ENCODE data around the gene C2CD3.
A peak's percentile ranks its signal among the peaks of the same experiment; 100 is the strongest.

C2CD3 gene

GRCh38 chr11:74196781-74197486 is 26.1 kb upstream of the C2CD3 start:
- 96 to 100% methylated on average over 1 to 2 of the region's 2 CpGs for WGBS, 2 experiments
- no peak overlapping the region for H3K4me3 ChIP-seq (ENCODE audit: insufficient read depth, low read depth, low read length)

DNA sequence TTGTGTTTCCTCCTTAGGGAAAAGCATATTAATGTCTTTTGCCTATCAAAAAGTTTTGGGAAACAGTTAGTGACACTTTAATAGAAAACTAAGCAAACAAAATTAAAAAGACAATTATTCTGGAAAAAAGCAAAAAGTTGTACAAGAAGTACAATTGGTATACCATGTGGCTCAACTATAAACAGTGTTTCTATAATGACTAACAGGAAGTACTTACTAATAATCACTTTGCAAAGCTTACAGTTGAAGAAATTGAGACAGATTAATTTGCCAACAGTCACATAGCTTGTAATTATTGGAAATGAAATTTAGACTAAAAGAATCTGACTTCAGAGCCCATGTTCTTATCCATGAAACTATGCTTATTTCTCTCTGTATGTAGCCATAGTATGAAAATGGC is 25.0 kb upstream of the C2CD3 start:
- Histone ChIP-seq H3K4me1 (ENCODE audit: control insufficient read depth, insufficient read depth, low read length) (no peaks in the 10 kb centered on the region), H3K4me3 (ENCODE audit: insufficient read depth, low read depth, low read length) (no peak overlapping the region), H3K27me3 (ENCODE audit: control insufficient read depth, insufficient read depth, low read length, poor library complexity, severe bottlenecking) (no peaks in the 10 kb centered on the region), H3K27ac (ENCODE audit: insufficient read depth, low read depth, low read length, poor library complexity, severe bottlenecking) (no peak overlapping the region), H3K36me3 (ENCODE audit: control insufficient read depth, insufficient read depth, low read length) (no peaks in the 10 kb centered on the region), H3K9me3 (ENCODE audit: control insufficient read depth, low read length) (no peaks in the 10 kb centered on the region)

More at GRCh38 chr11:74196781-74197486, 26.1 kb upstream of the C2CD3 start:
- Histone ChIP-seq H3K27ac (ENCODE audit: insufficient read depth, low read depth, low read length, poor library complexity, severe bottlenecking) (no peak overlapping the region), H3K36me3 (ENCODE audit: control insufficient read depth, insufficient read depth, low read length) (no peaks in the 10 kb centered on the region), H3K9me3 (ENCODE audit: control insufficient read depth, low read length) (no peaks in the 10 kb centered on the region), H3K27me3 (ENCODE audit: control insufficient read depth, insufficient read depth, low read length, poor library complexity, severe bottlenecking) (no peaks in the 10 kb centered on the region), H3K4me1 (ENCODE audit: control insufficient read depth, insufficient read depth, low read length) (no peaks in the 10 kb centered on the region)

DNA sequence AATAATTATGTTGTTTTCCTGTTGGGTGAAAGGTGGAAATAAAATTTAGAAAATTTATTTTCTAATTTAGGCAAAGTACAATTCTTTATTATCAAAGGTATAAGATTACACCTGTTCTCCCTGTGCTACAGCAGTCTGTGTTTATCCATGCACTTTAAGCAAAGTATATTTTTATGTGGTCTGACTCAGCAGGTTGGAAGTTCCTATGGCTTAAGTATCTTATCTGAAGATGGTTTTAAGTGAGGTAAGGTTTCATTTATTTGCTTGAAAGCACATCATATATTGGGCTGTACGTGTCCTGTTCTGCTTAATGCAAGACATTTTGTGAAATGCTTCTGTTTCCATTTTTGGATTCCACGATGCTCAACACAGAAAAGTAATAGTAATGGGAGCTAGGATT is 14.9 kb upstream of the C2CD3 start:
- no peak overlapping the region for H3K4me3 ChIP-seq (ENCODE audit: insufficient read depth, low read depth, low read length)
- H3K9me3 ChIP-seq (ENCODE audit: control insufficient read depth, low read length): no peaks in the 10 kb centered on the region
- H3K4me1 ChIP-seq (ENCODE audit: control insufficient read depth, insufficient read depth, low read length): no peaks in the 10 kb centered on the region
- 85 to 100% methylated on average over 2 of the region's 2 CpGs for WGBS, 2 experiments
- no peak overlapping the region for H3K27ac ChIP-seq (ENCODE audit: insufficient read depth, low read depth, low read length, poor library complexity, severe bottlenecking)
- no peaks in the 10 kb centered on the region for H3K27me3 ChIP-seq (ENCODE audit: control insufficient read depth, insufficient read depth, low read length, poor library complexity, severe bottlenecking)
- H3K36me3 ChIP-seq (ENCODE audit: control insufficient read depth, insufficient read depth, low read length): no peaks in the 10 kb centered on the region

GRCh38 chr11:74185285-74185684 is 14.5 kb upstream of the C2CD3 start:
- H3K27ac ChIP-seq (ENCODE audit: insufficient read depth, low read depth, low read length, poor library complexity, severe bottlenecking): no peak overlapping the region
- no peaks in the 10 kb centered on the region for H3K9me3 ChIP-seq (ENCODE audit: control insufficient read depth, low read length)
- 93 to 99% methylated on average over 4 of the region's 5 CpGs for WGBS, 2 experiments
- H3K4me1 ChIP-seq (ENCODE audit: control insufficient read depth, insufficient read depth, low read length): no peaks in the 10 kb centered on the region
- no peaks in the 10 kb centered on the region for H3K36me3 ChIP-seq (ENCODE audit: control insufficient read depth, insufficient read depth, low read length)
- H3K4me3 ChIP-seq (ENCODE audit: insufficient read depth, low read depth, low read length): no peak overlapping the region
- H3K27me3 ChIP-seq (ENCODE audit: control insufficient read depth, insufficient read depth, low read length, poor library complexity, severe bottlenecking): no peaks in the 10 kb centered on the region

GRCh38 chr11:74182635-74183034 is 11.8 kb upstream of the C2CD3 start:
- H3K4me1 ChIP-seq (ENCODE audit: control insufficient read depth, insufficient read depth, low read length): no peaks in the 10 kb centered on the region
- no peak overlapping the region for H3K4me3 ChIP-seq (ENCODE audit: insufficient read depth, low read depth, low read length)
- H3K27ac ChIP-seq (ENCODE audit: insufficient read depth, low read depth, low read length, poor library complexity, severe bottlenecking): no peak overlapping the region
- 95 to 98% methylated on average over 4 of the region's 4 CpGs for WGBS, 2 experiments
- no peaks in the 10 kb centered on the region for H3K9me3 ChIP-seq (ENCODE audit: control insufficient read depth, low read length)
- no peaks in the 10 kb centered on the region for H3K36me3 ChIP-seq (ENCODE audit: control insufficient read depth, insufficient read depth, low read length)
- no peaks in the 10 kb centered on the region for H3K27me3 ChIP-seq (ENCODE audit: control insufficient read depth, insufficient read depth, low read length, poor library complexity, severe bottlenecking)

DNA sequence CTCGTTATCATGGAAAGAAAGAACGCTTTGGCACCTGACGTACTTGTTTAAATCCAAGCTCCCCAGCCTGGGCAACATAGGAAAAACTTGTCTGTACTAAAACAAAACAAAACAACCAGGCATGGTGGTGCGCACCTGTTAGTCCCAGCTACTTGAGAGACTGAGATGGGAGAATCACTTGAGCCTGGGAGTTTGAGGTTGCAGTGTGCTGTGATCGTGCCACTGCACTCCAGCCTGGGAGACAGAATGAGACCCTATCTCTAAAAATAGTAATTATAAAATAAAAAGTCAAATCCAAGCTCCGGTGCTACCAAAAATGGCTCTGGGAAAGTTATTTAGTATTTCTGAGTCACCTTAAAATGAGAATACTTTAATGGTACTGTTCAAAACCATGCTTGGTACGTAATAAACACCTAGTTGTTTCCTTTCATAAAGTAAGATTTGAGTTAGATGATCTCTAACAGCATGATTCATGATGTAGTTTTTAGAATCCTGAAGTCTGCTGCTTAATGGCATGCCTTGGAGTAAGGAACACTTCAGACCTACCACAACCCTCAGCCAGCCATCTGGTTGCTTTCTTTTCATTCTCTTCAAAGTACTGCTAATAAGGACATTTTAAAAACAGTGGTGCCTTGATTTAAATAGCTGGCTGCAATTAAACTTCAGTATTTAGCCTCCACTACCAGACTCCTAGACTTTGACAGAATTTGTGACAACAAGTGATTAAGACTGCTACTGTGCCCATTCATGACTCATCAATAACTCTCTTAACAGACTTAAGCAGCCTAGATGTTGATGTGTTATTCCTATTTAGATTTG is 8.6 kb upstream of the C2CD3 start:
- H3K9me3 ChIP-seq (ENCODE audit: control insufficient read depth, low read length): no peaks in the 10 kb centered on the region
- H3K4me3 ChIP-seq (ENCODE audit: insufficient read depth, low read depth, low read length): no peak overlapping the region
- no peaks in the 10 kb centered on the region for H3K36me3 ChIP-seq (ENCODE audit: control insufficient read depth, insufficient read depth, low read length)
- H3K4me1 ChIP-seq (ENCODE audit: control insufficient read depth, insufficient read depth, low read length): no peaks in the 10 kb centered on the region
- no peaks in the 10 kb centered on the region for H3K27me3 ChIP-seq (ENCODE audit: control insufficient read depth, insufficient read depth, low read length, poor library complexity, severe bottlenecking)
- no peak overlapping the region for H3K27ac ChIP-seq (ENCODE audit: insufficient read depth, low read depth, low read length, poor library complexity, severe bottlenecking)
- WGBS, 2 experiments: 92% methylated on average over 7 of the region's 7 CpGs

DNA sequence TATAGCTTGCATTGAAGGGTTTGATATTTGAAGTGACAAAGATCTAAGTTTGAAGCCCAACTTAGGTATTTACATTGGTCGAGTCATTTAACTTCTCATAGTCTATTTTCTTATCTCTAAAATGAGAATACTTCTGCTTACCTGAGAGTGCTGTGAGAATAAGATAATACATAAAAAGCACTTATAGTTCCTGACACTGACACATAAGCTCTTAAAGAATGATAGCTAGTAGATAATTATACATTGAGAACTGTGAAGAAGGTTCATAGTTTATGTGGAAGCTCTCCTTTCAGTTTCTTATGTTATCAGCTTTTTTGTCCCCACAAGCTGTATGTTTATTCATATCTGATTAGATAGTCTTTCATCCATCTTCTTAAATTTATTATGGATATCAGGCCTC is 5.1 kb upstream of the C2CD3 start:
- H3K4me3 ChIP-seq (ENCODE audit: insufficient read depth, low read depth, low read length): no peak overlapping the region
- H3K36me3 ChIP-seq (ENCODE audit: control insufficient read depth, insufficient read depth, low read length): no peaks in the 10 kb centered on the region
- no peak overlapping the region for H3K27ac ChIP-seq (ENCODE audit: insufficient read depth, low read depth, low read length, poor library complexity, severe bottlenecking)
- no peaks in the 10 kb centered on the region for H3K27me3 ChIP-seq (ENCODE audit: control insufficient read depth, insufficient read depth, low read length, poor library complexity, severe bottlenecking)
- 86% methylated on average over 1 of the region's 1 CpG; no CpG with 5 or more reads in 1 of the 2 experiments for WGBS, 2 experiments
- peaks cover 11% of the 10 kb centered on the region for H3K4me1 ChIP-seq (ENCODE audit: control insufficient read depth, insufficient read depth, low read length)
- no peaks in the 10 kb centered on the region for H3K9me3 ChIP-seq (ENCODE audit: control insufficient read depth, low read length)

DNA sequence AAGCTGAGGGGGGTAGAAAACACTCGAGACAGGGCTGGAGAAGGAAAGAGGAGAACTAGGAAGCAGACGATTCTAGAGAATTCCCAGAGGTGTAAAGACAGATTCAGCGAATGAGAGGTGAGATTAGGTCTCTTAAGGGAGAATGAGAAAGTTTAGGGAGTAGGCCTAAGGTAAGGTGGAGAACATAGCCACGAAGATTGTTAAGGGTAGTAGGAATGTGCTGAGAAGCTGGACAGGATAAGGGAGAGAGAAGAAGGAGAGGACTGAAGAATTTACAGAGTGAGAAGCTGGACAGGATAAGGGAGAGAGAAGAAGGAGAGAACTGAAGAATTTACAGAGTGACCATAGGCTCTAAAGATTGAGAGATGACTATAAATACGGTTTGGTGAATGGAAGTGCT is 1.2 kb upstream of the C2CD3 start:
- H3K9me3 ChIP-seq (ENCODE audit: control insufficient read depth, low read length): no peaks in the 10 kb centered on the region
- 38 to 41% methylated on average over 5 of the region's 5 CpGs for WGBS, 2 experiments
- no peaks in the 10 kb centered on the region for H3K27me3 ChIP-seq (ENCODE audit: control insufficient read depth, insufficient read depth, low read length, poor library complexity, severe bottlenecking)
- peak overlapping the region; percentile 97 for H3K4me3 ChIP-seq (ENCODE audit: insufficient read depth, low read depth, low read length)
- peaks cover 20% of the 10 kb centered on the region for H3K4me1 ChIP-seq (ENCODE audit: control insufficient read depth, insufficient read depth, low read length)
- H3K27ac ChIP-seq (ENCODE audit: insufficient read depth, low read depth, low read length, poor library complexity, severe bottlenecking): no peak overlapping the region
- peaks cover under 1% of the 10 kb centered on the region for H3K36me3 ChIP-seq (ENCODE audit: control insufficient read depth, insufficient read depth, low read length)

GRCh38 chr11:74171630-74171968 is 797 bp upstream of the C2CD3 start:
- no peaks in the 10 kb centered on the region for H3K27me3 ChIP-seq (ENCODE audit: control insufficient read depth, insufficient read depth, low read length, poor library complexity, severe bottlenecking)
- 6 to 7% methylated on average over 5 of the region's 5 CpGs for WGBS, 2 experiments
- peaks cover 4% of the 10 kb centered on the region for H3K36me3 ChIP-seq (ENCODE audit: control insufficient read depth, insufficient read depth, low read length)
- peaks cover 20% of the 10 kb centered on the region for H3K4me1 ChIP-seq (ENCODE audit: control insufficient read depth, insufficient read depth, low read length)
- no peaks in the 10 kb centered on the region for H3K9me3 ChIP-seq (ENCODE audit: control insufficient read depth, low read length)
- peak overlapping the region; percentile 87 for H3K27ac ChIP-seq (ENCODE audit: insufficient read depth, low read depth, low read length, poor library complexity, severe bottlenecking)
- peak overlapping the region; percentile 97 for H3K4me3 ChIP-seq (ENCODE audit: insufficient read depth, low read depth, low read length)

DNA sequence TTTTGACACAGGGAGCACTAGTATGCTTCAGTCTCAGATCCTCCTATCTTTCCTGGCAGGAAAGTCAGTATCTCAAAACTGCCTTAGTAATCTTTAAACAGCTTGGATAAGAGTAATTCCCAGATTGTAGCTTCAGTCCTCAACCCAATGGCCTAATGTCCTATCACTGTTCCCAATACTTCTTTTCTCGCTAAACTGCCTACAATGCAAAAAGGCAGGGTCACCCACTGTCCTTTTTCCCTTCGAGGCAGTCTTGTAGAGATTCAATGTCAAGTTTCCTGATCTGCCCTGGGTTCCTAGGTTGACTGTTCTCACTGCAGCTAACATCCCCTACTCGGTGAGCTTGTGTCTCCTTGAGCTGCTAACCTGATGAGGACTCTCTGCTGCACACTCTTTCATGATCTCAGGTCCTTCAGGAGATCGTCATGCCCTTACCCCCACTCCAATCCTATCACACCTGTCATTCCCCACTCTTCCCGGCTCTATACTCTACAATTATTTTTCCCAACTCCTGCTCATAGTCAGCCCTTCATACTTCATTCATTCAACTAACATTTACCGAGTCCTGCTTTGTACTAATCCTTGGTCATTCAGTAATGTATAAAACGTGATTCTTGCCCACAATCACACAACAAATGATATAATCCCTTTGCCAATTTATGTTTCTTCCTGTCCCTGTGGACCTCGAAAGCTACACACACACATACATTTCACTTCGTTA is 904 bp downstream of the C2CD3 start:
- H3K4me1 ChIP-seq (ENCODE audit: control insufficient read depth, insufficient read depth, low read length): peaks cover 20% of the 10 kb centered on the region
- H3K27me3 ChIP-seq (ENCODE audit: control insufficient read depth, insufficient read depth, low read length, poor library complexity, severe bottlenecking): no peaks in the 10 kb centered on the region
- WGBS, 2 experiments: 15 to 18% methylated on average over 9 of the region's 9 CpGs
- no peak overlapping the region for H3K27ac ChIP-seq (ENCODE audit: insufficient read depth, low read depth, low read length, poor library complexity, severe bottlenecking)
- H3K4me3 ChIP-seq (ENCODE audit: insufficient read depth, low read depth, low read length): peak overlapping the region; percentile 97
- peaks cover 16% of the 10 kb centered on the region for H3K36me3 ChIP-seq (ENCODE audit: control insufficient read depth, insufficient read depth, low read length)
- H3K9me3 ChIP-seq (ENCODE audit: control insufficient read depth, low read length): no peaks in the 10 kb centered on the region

Data from ectodermal cell (in vitro differentiated cells).